Gastrocnemius medialis (tissue), 4 donors: Measurements from ENCODE around the gene OR4E2.

ENCODE experiments used
- CTCF ChIP-seq, 5 experiments: fragments of 450-650 bp in 3 of 5; fragments of 200-600 bp in 2 of 5; sonication (generic) in 2 of 5; IDR thresholded peaks in 4 of 5; conservative IDR thresholded peaks in 1 of 5; 1 replicate in 4 of 5; 2 replicates in 1 of 5; pipeline ENCODE4 v1.5.1; 2016 to 2019; ENCODE audit warnings: antibody characterized with exemption in 5 of 5, mild to moderate bottlenecking in 3 of 5, moderate library complexity in 3 of 5
- POLR2A ChIP-seq, 2 donors: fragments of 450-650 bp; IDR thresholded peaks; one replicate each; pipeline ENCODE4 v1.6.1; 2017; ENCODE audit warnings: antibody characterized with exemption in 2 of 2, mild to moderate bottlenecking in 2 of 2, moderate library complexity in 2 of 2

- TF ChIP-seq CTCF (IDR thresholded peaks at IDR 0.05 in 4 of 5, conservative IDR thresholded peaks at IDR 0.05 in 1 of 5) (no peak), POLR2A (IDR thresholded peaks at IDR 0.05) (no peak)
These were observed 15.6 kb downstream of the OR4E2 start for GRCh38 chr14:21669284-21669683.
